ENCODE measurements around the gene CEP85.

Gene CEP85

GRCh38 chr1:26200413-26200812 is 33.6 kb upstream of the CEP85 start:
- no peak for DNase-seq (ENCODE audit: low spot score)
- no peak overlapping the region for H3K27ac ChIP-seq
- ChIA-PET POLR2A (ENCODE audit: low non-redundant PET) (no interaction called here), CTCF (no interaction called here)
- no peak for TF ChIP-seq CTCF (conservative IDR thresholded peaks at IDR 0.05; ENCODE audit: low read depth)

GRCh38 chr1:26203642-26204318 is 30.2 kb upstream of the CEP85 start:
- no peak for TF ChIP-seq CTCF (conservative IDR thresholded peaks at IDR 0.05; ENCODE audit: low read depth)
- ChIA-PET CTCF (no interaction called here), POLR2A (ENCODE audit: low non-redundant PET) (no interaction called here)
- DNase-seq (ENCODE audit: low spot score), result no peak
- H3K27ac ChIP-seq, result no peak overlapping the region

- CTCF ChIA-PET, result interaction anchor here (0.7 to 2.1 kb wide), 2 partner anchors 13 to 23 kb away, joined by 3 to 14 read pairs; partner anchors contain the start of gene CEP85
- TF ChIP-seq CTCF (conservative IDR thresholded peaks at IDR 0.05; ENCODE audit: low read depth), result no peak
- H3K27ac ChIP-seq, result no peak overlapping the region
- no peak for DNase-seq (ENCODE audit: low spot score)
- POLR2A ChIA-PET (ENCODE audit: low non-redundant PET), result interaction anchor here (0.7 kb wide), 1 partner anchor 31 kb away, joined by 3 read pairs; no protein-coding TSS in a partner anchor
Observed at GRCh38 chr1:26210147-26210870, 23.7 kb upstream of the CEP85 start.

GRCh38 chr1:26212726-26213125 is 21.3 kb upstream of the CEP85 start:
- CTCF ChIA-PET, result interaction anchor here (0.5 to 2.1 kb wide), 4 partner anchors 21 to 998 kb away, joined by 3 to 14 read pairs (median 6); partner anchors contain the start of gene CEP85
- H3K27ac ChIP-seq, result no peak overlapping the region
- POLR2A ChIA-PET (ENCODE audit: low non-redundant PET), result no interaction called here
- TF ChIP-seq CTCF (conservative IDR thresholded peaks at IDR 0.05; ENCODE audit: low read depth), result no peak
- no peak for DNase-seq (ENCODE audit: low spot score)

- POLR2A ChIA-PET (ENCODE audit: low non-redundant PET), result no interaction called here
- TF ChIP-seq CTCF (conservative IDR thresholded peaks at IDR 0.05; ENCODE audit: low read depth), result no peak
- no peak for DNase-seq (ENCODE audit: low spot score)
- H3K27ac ChIP-seq, result no peak overlapping the region
- CTCF ChIA-PET, result interaction anchor here (0.6 to 1.9 kb wide), 2 partner anchors 204 to 237 kb away, joined by 3 to 5 read pairs; no protein-coding TSS in a partner anchor
Observed at GRCh38 chr1:26213335-26213905, 20.6 kb upstream of the CEP85 start.

- DNase-seq (ENCODE audit: low spot score), result no peak
- POLR2A ChIA-PET (ENCODE audit: low non-redundant PET), result no interaction called here
- CTCF ChIA-PET, result no interaction called here
- TF ChIP-seq CTCF (conservative IDR thresholded peaks at IDR 0.05; ENCODE audit: low read depth), result no peak
- no peak overlapping the region for H3K27ac ChIP-seq
Observed at GRCh38 chr1:26215246-26215645, 18.8 kb upstream of the CEP85 start.

All from RWPE1 (cell line).